Measurements from ENCODE around the gene MNAT1.
"Not testable (repeated sequence)": the region's sequence is repeated elsewhere in the genome, so short reads cannot be mapped to it uniquely, and the experiment has no call there.

MNAT1 gene

DNA sequence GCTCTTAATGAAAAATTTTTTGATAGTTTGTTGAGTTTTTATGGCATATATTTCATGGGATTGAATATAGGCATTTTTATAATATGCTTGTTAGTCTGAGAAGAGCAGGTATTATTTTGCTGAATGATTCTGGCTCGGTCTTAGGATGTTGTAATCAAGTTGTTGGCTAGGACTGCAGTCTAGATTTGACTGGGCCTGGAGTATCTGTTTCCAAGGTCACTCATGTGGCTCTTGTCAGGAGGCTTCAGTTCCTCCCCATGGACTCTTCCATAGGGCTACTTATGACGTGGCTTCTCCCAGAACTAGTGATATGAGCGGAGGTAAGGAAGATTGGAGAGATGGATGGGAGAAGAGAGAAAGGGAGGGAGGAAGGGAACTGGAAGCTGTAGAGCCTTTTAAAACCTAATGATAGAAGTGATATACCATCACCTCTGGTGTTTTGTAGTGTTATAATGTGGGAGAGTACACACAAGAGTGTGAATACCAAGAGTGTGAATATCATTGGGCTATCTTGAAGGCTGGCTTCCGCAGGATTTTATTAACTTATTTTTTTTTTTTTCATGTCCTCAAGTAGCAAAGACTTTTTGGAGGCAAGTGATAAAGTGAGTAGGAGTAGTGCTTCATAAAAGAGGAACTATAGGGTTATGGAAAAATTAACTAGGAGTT, 4.4 kb downstream of the MNAT1 start:
- no peak for DNase-seq

- no peak for DNase-seq
Measured at GRCh38 chr14:60744566-60744965, 10.0 kb downstream of the MNAT1 start.

- no peak for DNase-seq
Measured at GRCh38 chr14:60753264-60754119, 18.9 kb downstream of the MNAT1 start.

GRCh38 chr14:60756847-60757246, 22.3 kb downstream of the MNAT1 start:
- no peak for DNase-seq

DNA sequence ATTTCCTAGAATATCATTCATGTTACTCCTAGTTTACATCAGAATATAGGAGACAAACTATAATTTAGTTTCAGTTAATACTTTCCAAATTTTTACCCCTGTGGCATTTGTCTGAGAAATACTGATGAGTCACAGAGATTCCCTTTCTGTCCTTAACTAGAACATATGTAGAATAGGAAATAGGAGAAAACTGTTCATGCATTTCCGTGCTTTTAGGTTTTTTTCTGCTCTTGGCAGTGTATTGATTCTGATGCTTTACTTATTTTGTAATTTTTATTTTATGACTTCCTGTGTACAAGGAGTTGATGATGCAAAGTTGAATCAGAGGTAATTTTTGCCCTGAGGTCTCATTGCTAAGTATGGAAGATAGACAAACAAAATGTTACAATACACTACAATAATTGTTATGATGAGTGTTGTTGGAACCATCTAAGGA, 23.0 kb downstream of the MNAT1 start:
- no peak for DNase-seq

- DNase-seq = no peak
Measured at GRCh38 chr14:60758885-60759284, 24.3 kb downstream of the MNAT1 start.

GRCh38 chr14:60760209-60760608, 25.6 kb downstream of the MNAT1 start:
- no peak for DNase-seq

GRCh38 chr14:60760644-60761364, 26.2 kb downstream of the MNAT1 start:
- no peak for DNase-seq

GRCh38 chr14:60768602-60769001, 34.0 kb downstream of the MNAT1 start:
- no peak for DNase-seq

- no peak for DNase-seq
Measured at GRCh38 chr14:60771117-60771516, 36.6 kb downstream of the MNAT1 start.

- no peak for DNase-seq
Measured at GRCh38 chr14:60773558-60773957, 39.0 kb downstream of the MNAT1 start.

DNA sequence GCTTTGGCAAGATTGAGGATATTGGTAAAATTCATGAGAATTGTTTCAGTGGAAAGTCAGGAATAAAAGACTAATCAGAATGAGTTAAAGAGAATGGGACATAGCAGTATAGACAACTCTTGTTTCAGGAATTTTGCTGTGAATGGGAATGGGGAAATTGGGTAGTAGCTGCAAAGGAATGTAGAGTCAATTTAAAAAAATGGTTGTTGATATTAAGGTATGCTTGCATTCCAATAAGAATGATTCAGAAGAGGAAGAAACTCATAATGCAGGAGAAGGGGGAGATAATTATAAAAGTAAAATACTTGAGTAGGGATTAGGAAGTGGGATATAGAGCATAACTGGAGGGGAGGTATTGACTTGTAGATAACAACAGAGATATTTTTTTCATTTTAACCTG, 40.7 kb downstream of the MNAT1 start:
- no peak for DNase-seq

- DNase-seq = no peak
Measured at GRCh38 chr14:60777856-60778578, 43.5 kb downstream of the MNAT1 start.

DNA sequence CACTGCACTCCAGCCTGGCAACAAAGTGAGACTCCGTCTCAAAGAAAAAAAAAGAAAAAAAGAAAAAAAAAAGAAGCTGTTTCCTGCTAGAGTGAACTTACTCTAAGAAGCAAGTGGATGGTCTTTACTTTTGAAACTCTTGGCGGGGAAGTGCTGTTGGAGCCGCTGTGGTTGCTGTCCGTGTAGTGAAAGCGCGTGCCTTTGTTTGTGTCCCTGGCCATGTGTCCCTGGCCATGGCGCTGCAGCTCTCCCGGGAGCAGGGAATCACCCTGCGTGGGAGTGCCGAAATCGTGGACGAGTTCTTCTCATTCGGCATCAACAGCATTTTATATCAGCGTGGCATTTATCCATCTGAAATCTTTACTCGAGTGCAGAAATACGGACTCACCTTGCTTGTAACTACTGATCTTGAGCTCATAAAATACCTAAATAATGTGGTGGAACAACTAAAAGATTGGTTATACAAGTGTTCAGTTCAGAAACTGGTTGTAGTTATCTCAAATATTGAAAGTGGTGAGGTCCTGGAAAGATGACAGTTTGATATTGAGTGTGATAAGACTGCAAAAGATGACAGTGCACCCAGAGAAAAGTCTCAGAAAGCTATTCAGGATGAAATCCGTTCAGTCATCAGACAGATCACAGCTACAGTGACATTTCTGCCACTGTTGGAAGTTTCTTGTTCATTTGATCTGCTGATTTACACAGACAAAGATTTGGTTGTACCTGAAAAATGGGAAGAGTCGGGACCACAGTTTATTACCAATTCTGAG, 45.4 kb downstream of the MNAT1 start:
- not testable (repeated sequence) for DNase-seq

DNA sequence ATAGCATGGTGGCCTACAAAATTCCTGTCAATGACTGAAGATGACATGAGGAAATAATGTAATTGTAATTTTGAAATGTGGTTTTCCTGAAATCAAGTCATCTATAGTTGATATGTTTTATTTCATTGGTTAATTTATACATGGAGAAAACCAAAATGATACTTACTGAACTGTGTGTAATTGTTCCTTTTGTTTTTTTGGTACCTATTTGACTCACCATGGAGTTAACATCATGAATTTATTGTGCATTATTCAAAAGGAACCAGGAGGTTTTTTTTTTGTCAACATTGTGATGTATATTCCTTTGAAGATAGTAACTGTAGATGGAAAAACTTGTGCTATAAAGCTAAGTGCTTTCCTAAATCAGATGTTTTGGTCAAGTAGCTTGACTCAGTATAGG, 46.0 kb downstream of the MNAT1 start:
- not testable (repeated sequence) for DNase-seq

GRCh38 chr14:60786905-60787304, 52.3 kb downstream of the MNAT1 start:
- DNase-seq = no peak

GRCh38 chr14:60789656-60790055, 55.1 kb downstream of the MNAT1 start:
- no peak for DNase-seq

- DNase-seq = no peak
Measured at GRCh38 chr14:60790850-60791249, 56.3 kb downstream of the MNAT1 start.

GRCh38 chr14:60796434-60796833, 61.9 kb downstream of the MNAT1 start:
- no peak for DNase-seq

DNA sequence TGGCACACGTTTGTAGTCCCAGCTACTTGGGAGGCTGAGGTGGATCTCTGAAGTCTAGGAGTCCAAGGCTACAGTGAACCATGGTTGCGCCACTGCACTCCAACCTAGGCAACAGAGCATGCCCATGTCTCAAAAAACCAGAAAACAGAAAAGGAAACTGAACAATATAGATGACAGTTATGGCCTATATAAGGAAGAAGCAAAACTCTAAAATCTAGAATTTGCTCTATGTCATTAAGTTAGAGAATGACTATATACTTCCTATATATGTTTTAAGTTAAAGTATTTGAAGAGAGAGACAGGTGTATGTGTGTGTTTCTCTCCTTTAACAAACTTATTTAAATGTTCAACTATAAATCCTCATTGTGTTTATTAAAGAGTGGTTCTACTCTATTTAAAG, 65.8 kb downstream of the MNAT1 start:
- no peak for DNase-seq

DNA sequence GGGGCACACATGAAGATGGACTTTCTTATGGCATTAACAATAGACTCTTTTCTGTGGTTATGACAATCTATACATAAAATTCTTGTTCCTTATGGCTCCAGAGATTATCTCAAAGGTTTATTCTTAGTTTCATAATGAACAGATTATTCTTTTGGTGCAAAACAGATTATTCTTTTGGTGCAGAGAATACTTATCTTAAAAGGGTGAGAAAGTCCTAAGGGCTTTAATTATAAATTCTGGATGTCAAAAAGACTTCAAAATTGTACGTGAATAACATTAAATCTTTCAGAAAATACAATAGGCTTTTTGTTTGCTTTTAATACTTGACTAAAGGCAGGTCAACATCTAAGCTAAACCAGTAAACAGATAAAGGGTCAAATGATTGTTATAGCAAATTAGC, 69.3 kb downstream of the MNAT1 start:
- DNase-seq = no peak

DNA sequence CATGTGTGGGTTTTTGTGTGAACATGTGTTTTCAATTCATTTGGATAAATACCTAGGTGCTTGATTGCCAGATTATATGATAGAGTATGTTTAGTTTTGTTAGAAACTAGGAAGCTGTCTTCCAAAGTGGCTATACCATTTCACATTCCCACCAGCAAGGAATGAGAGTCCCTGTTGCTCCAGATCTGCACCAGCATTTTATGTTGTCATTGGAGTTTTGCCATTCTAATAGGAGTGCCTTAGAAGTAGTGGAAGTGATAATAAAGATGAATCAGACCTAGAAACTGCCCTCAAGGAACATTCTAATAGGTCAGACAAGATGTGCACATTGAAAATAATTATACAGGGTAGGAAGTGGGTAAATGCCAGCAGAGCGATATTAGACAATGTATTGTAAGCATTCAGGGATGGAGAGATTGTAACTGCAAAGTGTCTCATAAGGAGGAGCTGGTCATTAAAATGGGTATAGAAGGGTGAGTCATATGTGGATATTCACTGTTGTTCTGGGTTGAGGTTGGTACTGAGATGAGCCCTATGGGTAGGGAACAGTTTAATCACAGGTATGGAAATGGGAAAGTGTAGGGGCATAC, 71.4 kb downstream of the MNAT1 start:
- DNase-seq = no peak

Data from NCI-H524 (cell line).